Panc1 (cell line): ENCODE measurements around the gene FBXW11. TPM values are rescaled to one million over a fixed set of nuclear protein-coding genes. Genes with fewer than 3 reads are reported as not detected.

Source experiments
- ATAC-seq: fragments of 200-7000 bp; cut with Tn5 transposase; 2 replicates; pipeline ENCODE4 v1.9.1; 2020; ENCODE audit warnings: mild to moderate bottlenecking, moderate library complexity
- BruUV-seq: library from RNA; stranded (reverse); fragments of 400-500 nt; replicated peaks from 2 replicates; lab custom pipeline; 2021; lab: Mats Ljungman, UMichigan
- CTCF ChIA-PET: fragments of 300-600 bp; sonication (Branson Sonifier 250); formaldehyde crosslinking; loops from one replicate; lab custom pipeline; 2022; ENCODE audit warnings: antibody characterized with exemption; lab: Charles Lee
- POLR2A ChIA-PET: fragments of 300-600 bp; sonication (Branson Sonifier 250); formaldehyde crosslinking; loops from one replicate; lab custom pipeline; 2022; ENCODE audit warnings: antibody characterized with exemption; lab: Charles Lee
- DNase-seq: peaks from one replicate; pipeline ENCODE4 v3.0.0-alpha.2; 2010; ENCODE audit warnings: low read depth, low spot score
- H3K27ac ChIP-seq: 2 replicates; pipeline ENCODE4 v1.5.1; 2011; ENCODE audit warnings: mild to moderate bottlenecking, low read length, inconsistent platforms
- H3K27me3 ChIP-seq: fragments of 200-500 bp; sonication (Bioruptor generic); 2 replicates; pipeline ENCODE4 v1.6.0; 2014; ENCODE audit warnings: low read length, inconsistent platforms; ENCODE audit not compliant: control insufficient read depth, insufficient read depth
- H3K36me3 ChIP-seq: fragments of 200-500 bp; sonication (Bioruptor generic); 2 replicates; pipeline ENCODE4 v1.5.1; 2014; ENCODE audit warnings: inconsistent platforms, mild to moderate bottlenecking, low read length, moderate library complexity; ENCODE audit not compliant: control insufficient read depth, insufficient read depth
- H3K4me1 ChIP-seq: 2 replicates; pipeline ENCODE4 v1.5.1; 2011; ENCODE audit warnings: inconsistent platforms, mild to moderate bottlenecking, low read length, moderate library complexity; ENCODE audit not compliant: control insufficient read depth, insufficient read depth
- H3K4me3 ChIP-seq, 2 experiments: 2 replicates each; pipeline ENCODE4 v1.5.1; 2011 to 2012; ENCODE audit warnings: low read depth in 2 of 2, low read length in 2 of 2, mild to moderate bottlenecking in 2 of 2, inconsistent platforms in 1 of 2, moderate library complexity in 1 of 2
- H3K9me3 ChIP-seq: fragments of 200-500 bp; sonication (Bioruptor generic); 2 replicates; pipeline ENCODE4 v1.5.1; 2014; ENCODE audit warnings: low read depth, mild to moderate bottlenecking, inconsistent platforms, low read length, moderate library complexity; ENCODE audit not compliant: control insufficient read depth, insufficient read depth
- CTCF ChIP-seq: fragments of 450-650 bp; IDR thresholded peaks from 2 replicates; pipeline ENCODE4 v1.5.1; 2017; ENCODE audit warnings: mild to moderate bottlenecking
- POLR2AphosphoS5 ChIP-seq: IDR thresholded peaks from 2 replicates; pipeline ENCODE4 v1.6.1; 2012; ENCODE audit warnings: mild to moderate bottlenecking, low read depth, low read length, moderate library complexity
- REST ChIP-seq, 2 experiments: IDR thresholded peaks; 2 replicates each; pipeline ENCODE4 v1.6.1; 2011 to 2012; ENCODE audit warnings: low read depth in 2 of 2, control low read depth in 1 of 2, low read length in 1 of 2, mild to moderate bottlenecking in 1 of 2, moderate library complexity in 1 of 2; ENCODE audit not compliant: insufficient read depth in 1 of 2
- SIN3A ChIP-seq: IDR thresholded peaks from 2 replicates; pipeline ENCODE4 v1.6.1; 2012; ENCODE audit warnings: low read depth, mild to moderate bottlenecking, low read length, moderate library complexity, borderline replicate concordance; ENCODE audit not compliant: insufficient read depth
- TCF7L2 ChIP-seq: IDR thresholded peaks from 2 replicates; pipeline ENCODE4 v1.6.1; 2011; ENCODE audit warnings: mild to moderate bottlenecking, low read depth, low read length, inconsistent platforms
- in situ Hi-C: cut with HindIII; loops from 2 replicates; pipeline ENCODE4 v1.10.0; 2016; ENCODE audit warnings: low sequenced_read_pairs, low pct_unique_long_range_greater_than_20kb
- intact Hi-C: fragments of 100-400 bp; cut with micrococcal nuclease; formaldehyde crosslinking; loops from one replicate; pipeline ENCODE4 v1.10.0; 2022; ENCODE audit not compliant: unreplicated experiment
- total RNA-seq: library from RNA; stranded (reverse); gene quantifications from one replicate; pipeline ENCODE4 v1.2.1, GENCODE V29; 2021; ENCODE audit not compliant: unreplicated experiment

Gene FBXW11
- total RNA-seq, 1 experiment from 2014 or later: 111 TPM

- DNase-seq (no peak), ATAC-seq (no peak)
- Histone ChIP-seq H3K36me3 (no peaks in the 10 kb centered on the region), H3K27me3 (no peaks in the 10 kb centered on the region), H3K4me3 (no peak overlapping the region), H3K27ac (no peak overlapping the region), H3K4me1 (no peaks in the 10 kb centered on the region), H3K9me3 (no peaks in the 10 kb centered on the region)
- TF ChIP-seq SIN3A (no peak), CTCF (no peak)
- intact Hi-C loops: no loop called here
- CTCF ChIA-PET: no interaction called here
- POLR2A ChIA-PET: no interaction called here
- in situ Hi-C loops: no loop called here
- BruUV-seq: no TSS peak
Measured at GRCh38 chr5:171842777-171843328, 163.6 kb downstream of the FBXW11 start.

GRCh38 chr5:171841984-171842776, 164.3 kb downstream of the FBXW11 start:
- H3K4me1 ChIP-seq: no peaks in the 10 kb centered on the region
- no TSS peak for BruUV-seq
- CTCF ChIA-PET: no interaction called here
- intact Hi-C loops (no loop called here), in situ Hi-C loops (no loop called here)
- no peaks in the 10 kb centered on the region for H3K9me3 ChIP-seq
- POLR2A ChIA-PET: no interaction called here
- H3K27ac ChIP-seq: no peak overlapping the region
- TF ChIP-seq SIN3A (no peak), POLR2AphosphoS5 (no peak), REST (IDR thresholded peaks at IDR 0.05; ENCODE audit: insufficient read depth in 1 of 2, low read depth in 2 of 2, low read length in 1 of 2) (no peak), CTCF (no peak), TCF7L2 (no peak)
- H3K27me3 ChIP-seq: no peaks in the 10 kb centered on the region
- no peaks in the 10 kb centered on the region for H3K36me3 ChIP-seq
- DNase-seq (no peak), ATAC-seq (no peak)
- H3K4me3 ChIP-seq: no peak overlapping the region
